Neuronal stem cell (in vitro differentiated cells): ENCODE data around the gene GARIN5B.
A peak's percentile ranks its signal among the peaks of the same experiment; 100 is the strongest.

ENCODE experiments used
- DNase-seq: peaks from one replicate; pipeline ENCODE4 v3.0.0-alpha.2; 2013; ENCODE audit warnings: low spot score
- H2AFZ ChIP-seq: one replicate; pipeline ENCODE4 v1.6.1; 2013; ENCODE audit warnings: mild to moderate bottlenecking, low read length, inconsistent platforms
- H2AK5ac ChIP-seq: 2 replicates; pipeline ENCODE4 v1.6.1; 2013; ENCODE audit warnings: low read depth, mild to moderate bottlenecking, inconsistent platforms, low read length, moderate library complexity, mixed read lengths
- H2BK120ac ChIP-seq: 2 replicates; pipeline ENCODE4 v1.6.1; 2013; ENCODE audit warnings: low read depth, mild to moderate bottlenecking, inconsistent platforms, low read length, moderate library complexity, mixed read lengths
- H2BK12ac ChIP-seq: one replicate; pipeline ENCODE4 v1.6.1; 2013; ENCODE audit warnings: low read length, inconsistent platforms
- H2BK15ac ChIP-seq: 2 replicates; pipeline ENCODE4 v1.6.1; 2013; ENCODE audit warnings: mild to moderate bottlenecking, low read length, inconsistent platforms, mixed read lengths
- H2BK5ac ChIP-seq: one replicate; pipeline ENCODE4 v1.6.1; 2013; ENCODE audit warnings: inconsistent platforms, mild to moderate bottlenecking, low read length, moderate library complexity
- H3K14ac ChIP-seq: one replicate; pipeline ENCODE4 v1.6.1; 2013; ENCODE audit warnings: low read length, inconsistent platforms
- H3K18ac ChIP-seq: 2 replicates; pipeline ENCODE4 v1.6.1; 2013; ENCODE audit warnings: low read length, inconsistent platforms
- H3K23ac ChIP-seq: 2 replicates; pipeline ENCODE4 v1.6.1; 2013; ENCODE audit warnings: low read depth, mild to moderate bottlenecking, mixed read lengths, low read length, inconsistent platforms; ENCODE audit not compliant: poor library complexity
- H3K27ac ChIP-seq: replicated peaks from 3 replicates; pipeline ENCODE4 v1.5.1; 2013; ENCODE audit warnings: low read length, inconsistent platforms
- H3K27me3 ChIP-seq, 3 experiments: 2 replicates each; pipeline ENCODE4 v1.6.1; 2013; ENCODE audit warnings: low read length in 3 of 3, mild to moderate bottlenecking in 2 of 3, inconsistent platforms in 1 of 3, low read depth in 1 of 3, mixed read lengths in 1 of 3, moderate library complexity in 1 of 3; ENCODE audit not compliant: control insufficient read depth in 3 of 3, insufficient read depth in 3 of 3
- H3K36me3 ChIP-seq, 2 donors: replicated peaks in 1 of 2; 2 replicates each; pipeline ENCODE4 v1.6.1; 2013; ENCODE audit warnings: low read length in 2 of 2; ENCODE audit not compliant: control insufficient read depth in 2 of 2, insufficient read depth in 2 of 2
- H3K4ac ChIP-seq: 2 replicates; pipeline ENCODE4 v1.6.1; 2013; ENCODE audit warnings: inconsistent platforms, mild to moderate bottlenecking, low read length, moderate library complexity
- H3K4me1 ChIP-seq, 2 donors: 1 replicate in 1 of 2; 2 replicates in 1 of 2; pipeline ENCODE4 v1.6.1; 2013; ENCODE audit warnings: low read length in 2 of 2, low read depth in 1 of 2; ENCODE audit not compliant: control insufficient read depth in 2 of 2, insufficient read depth in 1 of 2
- H3K4me2 ChIP-seq: one replicate; pipeline ENCODE4 v1.6.1; 2013; ENCODE audit warnings: mild to moderate bottlenecking, low read length, inconsistent platforms; ENCODE audit not compliant: insufficient read depth, poor library complexity, severe bottlenecking
- H3K4me3 ChIP-seq, 2 donors: 2 replicates each; pipeline ENCODE4 v1.5.1; 2013; ENCODE audit warnings: low read length in 2 of 2, mild to moderate bottlenecking in 2 of 2, inconsistent platforms in 1 of 2, moderate library complexity in 1 of 2
- H3K79me1 ChIP-seq: one replicate; pipeline ENCODE4 v1.6.1; 2013; ENCODE audit warnings: low read depth, mild to moderate bottlenecking, inconsistent platforms, low read length, moderate library complexity
- H3K9ac ChIP-seq: one replicate; pipeline ENCODE4 v1.6.1; 2013; ENCODE audit warnings: mild to moderate bottlenecking, low read depth, low read length, inconsistent platforms; ENCODE audit not compliant: poor library complexity
- H3K9me3 ChIP-seq, 2 donors: replicated peaks in 1 of 2; 2 replicates each; pipeline versions ENCODE3 to v1.6.1; 2013; ENCODE audit warnings: low read length in 2 of 2, mild to moderate bottlenecking in 2 of 2, inconsistent platforms in 1 of 2, low read depth in 1 of 2, mixed read lengths in 1 of 2, moderate library complexity in 1 of 2; ENCODE audit not compliant: control insufficient read depth in 2 of 2, insufficient read depth in 1 of 2
- H4K8ac ChIP-seq: one replicate; pipeline ENCODE4 v1.6.1; 2013; ENCODE audit warnings: low read depth, mild to moderate bottlenecking, inconsistent platforms, low read length, moderate library complexity
- H4K91ac ChIP-seq: one replicate; pipeline ENCODE4 v1.6.1; 2013; ENCODE audit warnings: low read length, low read depth, mild to moderate bottlenecking, inconsistent platforms; ENCODE audit not compliant: poor library complexity
- WGBS, 2 donors: extraction: QIAGEN DNeasy Blood & Tissue Kit; methylation state at CpG; one replicate each; pipeline ENCODE4 v1.1.7; 2013; ENCODE audit warnings: missing lambda C conversion rate in 2 of 2, mixed read lengths in 1 of 2; ENCODE audit not compliant: insufficient read length in 2 of 2, insufficient replicate concordance in 1 of 2; ENCODE audit errors: extremely low coverage in 2 of 2; 5-methylcytosine and 5-hydroxymethylcytosine counted together

GARIN5B gene

DNA sequence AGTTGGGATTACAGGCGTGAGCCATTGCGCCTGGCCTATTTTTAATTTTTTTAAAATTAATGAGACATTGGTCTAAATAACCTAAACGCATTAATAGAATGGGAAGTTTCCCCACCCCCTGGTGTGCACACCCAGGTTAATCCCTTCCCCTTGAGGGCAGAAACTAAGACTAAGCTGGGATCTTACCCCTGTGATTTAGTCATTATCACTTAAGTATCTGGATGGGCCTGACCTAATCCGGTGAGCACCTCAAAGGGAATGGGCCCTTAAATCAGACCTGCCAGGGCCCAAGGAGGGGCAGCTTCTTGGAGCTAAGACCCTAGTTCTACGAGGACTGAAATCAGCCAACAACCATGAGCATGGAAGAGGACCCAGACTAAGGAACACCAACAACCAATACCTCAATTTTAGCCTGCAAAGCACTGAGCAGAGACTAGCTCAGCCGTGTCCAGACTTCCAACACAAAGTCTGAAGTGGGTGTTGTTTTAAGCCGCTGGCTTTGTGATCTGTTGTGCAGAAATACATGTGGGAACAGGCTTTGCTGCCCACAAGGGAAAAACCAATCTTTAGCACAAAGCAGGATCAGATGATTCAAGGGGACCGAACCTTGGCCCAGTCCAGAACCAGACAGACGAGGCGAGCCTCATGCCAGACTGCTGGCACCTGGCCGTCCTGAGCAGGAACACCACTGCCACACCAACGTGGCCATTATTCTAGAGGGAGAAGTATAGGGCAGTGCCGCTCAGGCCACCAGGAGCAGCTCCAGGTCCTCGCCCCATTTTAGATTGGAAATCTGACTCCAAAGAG is 37.4 kb upstream of the GARIN5B start:
- Histone ChIP-seq H3K4me2 (no peak overlapping the region), H3K18ac (no peak overlapping the region), H3K4ac (no peak overlapping the region), H2BK120ac (no peak overlapping the region), H3K27ac (no peak overlapping the region), H3K9me3 (no peaks in the 10 kb centered on the region), H2BK12ac (no peak overlapping the region), H4K8ac (peak overlapping the region; percentile 74), H2AFZ (no peak overlapping the region), H3K4me1 (peaks cover under 1 to 2% of the 10 kb centered on the region in 2 donors), H2AK5ac (no peak overlapping the region), H3K79me1 (peaks cover 10% of the 10 kb centered on the region), H2BK15ac (no peak overlapping the region), H4K91ac (no peak overlapping the region), H3K9ac (peak overlapping the region; percentile 9), H3K14ac (no peak overlapping the region), H3K4me3 (no peak overlapping the region), H3K36me3 (peaks cover 38 to 49% of the 10 kb centered on the region in 2 donors), H2BK5ac (no peak overlapping the region), H3K23ac (peak overlapping the region; percentile 61), H3K27me3 (no peaks in the 10 kb centered on the region)
- WGBS, 2 donors, result no CpG with 5 or more reads among the region's 14 CpGs
- DNase-seq, result no peak

- Histone ChIP-seq H3K79me1 (peaks cover 6% of the 10 kb centered on the region), H3K9me3 (no peaks in the 10 kb centered on the region), H3K9ac (no peak overlapping the region), H3K4me2 (no peak overlapping the region), H4K8ac (no peak overlapping the region), H3K18ac (no peak overlapping the region), H3K14ac (no peak overlapping the region), H2BK12ac (no peak overlapping the region), H3K23ac (no peak overlapping the region), H3K27ac (no peak overlapping the region), H3K4me1 (no peaks in the 10 kb centered on the region), H2BK120ac (no peak overlapping the region), H3K36me3 (peaks cover 25 to 31% of the 10 kb centered on the region in 2 donors), H3K4ac (no peak overlapping the region), H2BK15ac (no peak overlapping the region), H2AK5ac (no peak overlapping the region), H2BK5ac (no peak overlapping the region), H4K91ac (no peak overlapping the region), H3K27me3 (no peaks in the 10 kb centered on the region), H2AFZ (no peak overlapping the region), H3K4me3 (no peak overlapping the region)
- WGBS, 2 donors, result no CpG with 5 or more reads among the region's 12 CpGs
- DNase-seq, result no peak
Measured at GRCh38 chr19:55398200-55398925, 35.3 kb upstream of the GARIN5B start.

- no peak overlapping the region for H3K4ac ChIP-seq
- H3K4me2 ChIP-seq, result no peak overlapping the region
- H4K8ac ChIP-seq, result no peak overlapping the region
- H2AK5ac ChIP-seq, result no peak overlapping the region
- H3K14ac ChIP-seq, result no peak overlapping the region
- H3K27ac ChIP-seq, result no peak overlapping the region
- H3K18ac ChIP-seq, result peak overlapping the region; percentile 83
- H3K79me1 ChIP-seq, result peaks cover 9% of the 10 kb centered on the region
- no peak overlapping the region for H4K91ac ChIP-seq
- no peak overlapping the region for H3K4me3 ChIP-seq
- no peak overlapping the region for H3K9ac ChIP-seq
- H3K27me3 ChIP-seq, result no peaks in the 10 kb centered on the region
- no CpG with 5 or more reads among the region's 18 CpGs for WGBS, 2 donors
- H2BK120ac ChIP-seq, result no peak overlapping the region
- no peak overlapping the region for H2BK15ac ChIP-seq
- peaks cover 10 to 20% of the 10 kb centered on the region in 2 donors for H3K4me1 ChIP-seq
- H3K23ac ChIP-seq, result no peak overlapping the region
- peaks cover 32 to 40% of the 10 kb centered on the region in 2 donors for H3K36me3 ChIP-seq
- no peak overlapping the region for H2BK12ac ChIP-seq
- H2AFZ ChIP-seq, result no peak overlapping the region
- no peaks in the 10 kb centered on the region for H3K9me3 ChIP-seq
- DNase-seq, result no peak
- H2BK5ac ChIP-seq, result peak overlapping the region; percentile 61
Measured at GRCh38 chr19:55392820-55393761, 30.0 kb upstream of the GARIN5B start.
